Smooth muscle cell of the pulmonary artery (primary cell): ENCODE measurements around the gene RNF113A. TPM values are rescaled to one million over a fixed set of nuclear protein-coding genes. Genes with fewer than 3 reads are reported as not detected.

Experiments used
- total RNA-seq: library from RNA; depleted of rRNA; stranded (reverse); fragments of >200 nt; gene quantifications from 2 replicates; pipeline ENCODE4 v1.2.3, GENCODE V29; 2014

The RNF113A gene
- 11.6 and 12.3 TPM in 2 replicates for total RNA-seq

DNA sequence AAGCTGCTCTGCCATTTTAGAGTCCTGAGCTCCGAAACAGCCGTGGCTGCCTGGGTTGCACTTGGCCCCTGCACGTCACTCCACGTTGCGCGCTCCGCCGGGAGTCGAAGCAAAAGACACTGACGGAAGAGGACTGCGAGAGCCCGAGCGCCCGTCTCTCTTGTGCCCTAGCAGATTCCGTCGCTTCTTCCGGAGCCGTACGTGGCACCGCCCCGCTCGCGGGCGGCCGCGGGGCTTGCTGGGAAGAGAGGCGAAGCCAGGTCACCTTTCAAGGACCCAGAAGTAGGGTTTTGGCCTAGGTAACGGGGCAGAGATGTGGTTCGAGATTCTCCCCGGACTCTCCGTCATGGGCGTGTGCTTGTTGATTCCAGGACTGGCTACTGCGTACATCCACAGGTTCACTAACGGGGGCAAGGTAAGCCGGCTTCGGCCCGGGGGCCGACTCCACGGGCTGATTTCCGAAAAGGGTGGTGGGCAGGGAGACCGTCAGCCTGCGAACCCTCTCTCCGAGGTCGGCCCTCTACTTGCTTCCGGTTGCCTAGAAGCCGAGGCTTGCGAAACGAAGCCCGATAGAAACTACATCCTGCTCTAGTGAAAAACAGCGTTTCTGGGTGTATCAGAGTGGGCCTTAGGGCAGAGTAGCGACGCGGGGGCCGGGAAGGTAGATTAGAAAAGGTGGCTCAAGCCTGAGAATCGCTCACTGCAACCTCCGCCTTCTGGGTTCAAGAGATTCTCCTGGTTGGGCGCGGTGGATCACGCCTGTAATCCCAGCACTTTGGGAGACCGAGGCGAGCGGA is at the start of gene RNF113A, which contains the start of gene NDUFA1:
RNF113A (minus strand) TSS at position 135 of the 797 bp plus-strand sequence; CDS start at position 15, 120 bp downstream.
NDUFA1 (plus strand) TSS at position 234 of the 797 bp plus-strand sequence; CDS start at position 314, 80 bp downstream.

DNA sequence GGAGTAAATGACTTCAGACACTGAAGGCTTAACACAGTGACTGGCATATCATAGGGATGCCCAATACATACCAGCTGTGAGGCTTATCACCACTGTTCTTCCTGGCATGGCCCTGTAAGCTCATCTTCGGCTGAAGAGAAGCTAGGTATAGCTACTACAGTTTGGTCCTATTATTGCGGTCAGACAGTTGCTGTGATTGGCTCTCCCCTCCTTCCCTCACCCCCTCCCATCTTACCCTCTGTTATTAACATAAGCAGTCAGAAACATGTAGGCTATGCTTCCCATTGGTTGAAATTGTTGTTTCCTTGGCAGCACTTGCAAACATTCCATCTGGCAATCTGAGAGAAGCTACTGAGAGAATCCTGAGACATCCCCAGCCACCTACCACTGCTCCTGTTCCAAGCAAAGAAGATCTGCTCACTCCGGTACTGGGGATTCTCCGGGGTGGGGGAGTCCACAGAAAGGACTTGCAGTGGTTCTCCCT is 24.4 kb upstream of the RNF113A start, which contains the start of gene AKAP14:
AKAP14 (plus strand) TSS at position 51 of the 484 bp plus-strand sequence. CDS start 7,331 bp downstream, outside the sequence.

DNA sequence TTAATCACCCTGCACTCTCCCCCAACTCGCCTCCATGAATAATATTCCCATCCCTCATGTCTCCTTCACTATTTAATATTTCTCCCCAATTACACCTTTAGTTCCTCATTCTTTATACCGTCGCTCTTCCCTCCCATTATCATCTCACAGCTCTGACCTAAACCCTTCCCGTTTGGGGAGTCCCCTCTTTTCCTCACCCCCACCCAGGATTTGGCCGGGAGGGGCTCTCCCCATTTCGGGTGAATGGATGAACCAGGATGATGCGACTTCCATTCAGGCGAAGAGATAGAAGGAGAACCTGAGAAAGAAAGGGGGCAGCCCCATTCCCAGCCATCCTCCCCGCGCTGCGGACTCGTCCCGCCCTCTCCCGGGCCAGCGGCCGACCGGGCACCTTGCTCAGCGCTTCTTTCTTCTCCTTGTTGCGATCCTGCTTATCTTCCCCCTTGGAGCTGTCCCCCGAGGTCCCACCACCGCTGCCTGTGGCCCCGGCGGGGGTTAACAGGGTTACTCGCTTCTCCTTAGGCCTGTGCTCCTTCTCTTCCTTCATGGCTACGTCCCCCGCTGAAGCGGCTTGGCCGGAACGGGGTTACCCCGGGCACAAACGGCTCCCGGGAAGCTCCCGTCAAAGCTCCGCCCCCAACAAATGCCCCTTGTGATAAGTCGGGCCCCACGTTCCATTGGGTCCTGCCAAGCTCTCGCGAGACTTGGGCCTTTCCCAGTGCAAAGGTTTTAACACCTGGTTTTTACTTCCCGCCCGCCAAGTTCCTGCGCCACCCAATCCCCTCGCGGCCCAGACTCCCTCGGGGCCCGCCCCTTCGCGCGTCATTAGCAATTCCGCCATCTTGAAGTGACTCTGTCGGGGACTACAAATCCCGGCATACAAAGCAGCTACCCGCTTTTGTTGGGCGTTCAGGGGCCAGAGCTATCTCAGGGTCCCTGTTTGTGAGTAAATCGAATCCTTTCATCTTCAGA is 18.9 kb downstream of the RNF113A start, which contains the start of gene UPF3B:
UPF3B (minus strand) TSS at position 582 of the 972 bp plus-strand sequence; CDS start at position 547, 35 bp downstream.

Other genes starting within 250 kb of the RNF113A start
- 12.0 and 20.1 TPM in 2 replicates for gene SEPTIN6, start 178.6 kb downstream of the RNF113A start, total RNA-seq
- gene SOWAHD, start 113.1 kb downstream of the RNF113A start, total RNA-seq = 0.10 and 0.13 TPM in 2 replicates
- 825 and 1,430 TPM in 2 replicates for gene RPL39, start 80.1 kb downstream of the RNF113A start, total RNA-seq
- 1.0 and 1.5 TPM in 2 replicates for gene UPF3B, start 18.8 kb downstream of the RNF113A start, total RNA-seq
- gene NDUFA1, start 99 bp upstream of the RNF113A start, total RNA-seq = 45.5 and 52.9 TPM in 2 replicates
- gene AKAP14, start 24.2 kb upstream of the RNF113A start, total RNA-seq = not detected in 2 replicates
- gene NKAP, start 72.0 kb upstream of the RNF113A start, total RNA-seq = 4.2 and 4.4 TPM in 2 replicates
- gene RHOXF2B, start 206.0 kb upstream of the RNF113A start, total RNA-seq = not detected in 2 replicates
- not detected in 2 replicates for gene RHOXF1, start 244.2 kb upstream of the RNF113A start, total RNA-seq